Measurements from ENCODE around the gene CRMP1. TPM values are rescaled to one million over a fixed set of nuclear protein-coding genes. Genes with fewer than 3 reads are reported as not detected.

Gene CRMP1
- total and polyA plus RNA-seq, 2 of the 8 experiments (the other 6 are each of a cell fraction or from before 2014, with no cell fraction given), result 120 to 131 TPM

- CTCF ChIA-PET (ENCODE audit: partially characterized antibody), result interaction anchor here (0.6 to 2.7 kb wide), 9 partner anchors 9 to 430 kb away, joined by 3 to 10 read pairs (median 3); no protein-coding TSS in a partner anchor
- no peaks in the 10 kb centered on the region for H3K4me1 ChIP-seq (replicated peaks in 1 of 4; ENCODE audit: control insufficient read depth in 3 of 4, insufficient read depth in 4 of 4, low read length in 3 of 4)
Observed at GRCh38 chr4:5808081-5808741, 84.7 kb downstream of the CRMP1 start.

More at GRCh38 chr4:5808081-5808741, 84.7 kb downstream of the CRMP1 start:
- H3K27me3 ChIP-seq (replicated peaks in 1 of 4; ENCODE audit: control insufficient read depth in 3 of 4, extremely low read depth in 1 of 4, insufficient read depth in 3 of 4, low read length in 3 of 4), result no peaks in the 10 kb centered on the region
- no peak for FAIRE-seq
- no peak overlapping the region for H4K5ac ChIP-seq (ENCODE audit: insufficient read length, low read depth, low read length)
- POLR2A ChIA-PET (ENCODE audit: partially characterized antibody), result no interaction called here
- no peak overlapping the region for H2AK5ac ChIP-seq (ENCODE audit: low read depth, low read length)
- H2AFZ ChIP-seq (ENCODE audit: low read length), result no peak overlapping the region
- no peak overlapping the region for H3K23ac ChIP-seq (ENCODE audit: insufficient read length)
- H3K9ac ChIP-seq (replicated peaks in 1 of 4; ENCODE audit: extremely low read depth in 1 of 4, low read depth in 3 of 4, low read length in 3 of 4), result no peak overlapping the region
- no peak overlapping the region for H3K4me3 ChIP-seq (ENCODE audit: extremely low read depth in 1 of 4, insufficient read depth in 2 of 4, low read depth in 3 of 4, low read length in 4 of 4)
- H3K56ac ChIP-seq (replicated peaks; ENCODE audit: insufficient read length, low read depth, low read length), result no peak overlapping the region
- no peak overlapping the region for H4K91ac ChIP-seq (replicated peaks; ENCODE audit: insufficient read length, low read length)
- no peaks in the 10 kb centered on the region for H3K23me2 ChIP-seq (ENCODE audit: low read depth, low read length)
- H3K14ac ChIP-seq (ENCODE audit: insufficient read length), result no peak overlapping the region
- H2BK12ac ChIP-seq (ENCODE audit: low read depth, low read length), result no peak overlapping the region
- no peaks in the 10 kb centered on the region for H3K9me3 ChIP-seq (ENCODE audit: insufficient read depth in 2 of 2, low read depth in 1 of 2, low read length in 1 of 2)
- H2BK15ac ChIP-seq (ENCODE audit: low read length), result no peak overlapping the region
- no peak overlapping the region for H3K4me2 ChIP-seq (ENCODE audit: insufficient read depth in 1 of 2, low read depth in 2 of 2, low read length in 2 of 2)
- H3K18ac ChIP-seq (ENCODE audit: extremely low read depth, low read length), result no peak overlapping the region
- no peak overlapping the region for H2BK120ac ChIP-seq (replicated peaks; ENCODE audit: low read depth, low read length)
- 93% methylated on average over 8 of the region's 10 CpGs; no CpG with 5 or more reads in 1 of the 2 experiments for WGBS, 2 experiments (ENCODE audit: extremely low coverage in 1 of 2, insufficient coverage in 1 of 2, insufficient read length in 1 of 2, insufficient replicate concordance in 2 of 2, low coverage in 1 of 2, low lambda C conversion rate in 2 of 2, missing lambda C conversion rate in 1 of 2)
- peaks cover 0 to 10% of the 10 kb centered on the region in 2 experiments for H4K20me1 ChIP-seq (replicated peaks in 1 of 2; ENCODE audit: control insufficient read depth in 1 of 2, insufficient read depth in 2 of 2, low read length in 2 of 2)
- no peak overlapping the region for H3K27ac ChIP-seq (ENCODE audit: low read depth, low read length)
- TF ChIP-seq POLR2AphosphoS5 (IDR thresholded peaks at IDR 0.05; ENCODE audit: low read depth, low read length) (no peak), CTCF (IDR thresholded peaks at IDR 0.05; ENCODE audit: control extremely low read depth in 1 of 3, insufficient read depth in 1 of 3, low read depth in 1 of 3, low read length in 3 of 3) (peak in 1 of 3 experiments; percentile 4; a peak in 1 of 4 replicates)
- no peak overlapping the region for H4K8ac ChIP-seq (ENCODE audit: extremely low read depth, insufficient read depth, low read length)
- peaks cover 3% of the 10 kb centered on the region; the same call in 1 of the 2 replicates for H3K79me1 ChIP-seq (ENCODE audit: low read depth, low read length)
- no peak overlapping the region for H3K4ac ChIP-seq (replicated peaks; ENCODE audit: insufficient read length, low read depth, low read length)
- no peak overlapping the region for H2BK5ac ChIP-seq (ENCODE audit: low read depth, low read length)
- H3K36me3 ChIP-seq (ENCODE audit: control insufficient read depth in 2 of 4, insufficient read depth in 4 of 4, low read length in 3 of 4), result peaks cover 2 to 23% (median 7%) of the 10 kb centered on the region in 4 experiments; a peak in 5 of 8 replicates
- no peaks in the 10 kb centered on the region for H3K79me2 ChIP-seq (ENCODE audit: control insufficient read depth in 1 of 2, insufficient read depth in 2 of 2, low read length in 2 of 2)
- no peak for DNase-seq (ENCODE audit: low read depth in 1 of 2, low spot score in 2 of 2)
- no peak overlapping the region for H2BK20ac ChIP-seq (ENCODE audit: low read length)

All from H1 (cell line).